Lower leg skin (tissue), 3 donors: ENCODE data around the gene NEO1.

Source experiments
- CTCF ChIP-seq, 3 donors: fragments of 450-650 bp; IDR thresholded peaks; one replicate each; pipeline ENCODE4 v1.5.1; 2016; ENCODE audit warnings: antibody characterized with exemption in 3 of 3, mild to moderate bottlenecking in 3 of 3, moderate library complexity in 2 of 3
- POLR2A ChIP-seq, 2 donors: fragments of 450-650 bp; IDR thresholded peaks; one replicate each; pipeline ENCODE4 v1.6.1; 2016 to 2017; ENCODE audit warnings: antibody characterized with exemption in 2 of 2, mild to moderate bottlenecking in 1 of 2, moderate library complexity in 1 of 2

- no peak for TF ChIP-seq CTCF (IDR thresholded peaks at IDR 0.05)
- no peak for TF ChIP-seq POLR2A (IDR thresholded peaks at IDR 0.05)
Observed at GRCh38 chr15:73344056-73344455, 291.8 kb downstream of the NEO1 start.
